NCI-H524 (cell line): ENCODE measurements around the gene AGTR1.
"Not testable (repeated sequence)": the region's sequence is repeated elsewhere in the genome, so short reads cannot be mapped to it uniquely, and the experiment has no call there.

Experiments
- DNase-seq, 2 experiments: peaks; one replicate each; lab custom pipeline; 2025; lab: John Stamatoyannopoulos, UW

Gene AGTR1

DNA sequence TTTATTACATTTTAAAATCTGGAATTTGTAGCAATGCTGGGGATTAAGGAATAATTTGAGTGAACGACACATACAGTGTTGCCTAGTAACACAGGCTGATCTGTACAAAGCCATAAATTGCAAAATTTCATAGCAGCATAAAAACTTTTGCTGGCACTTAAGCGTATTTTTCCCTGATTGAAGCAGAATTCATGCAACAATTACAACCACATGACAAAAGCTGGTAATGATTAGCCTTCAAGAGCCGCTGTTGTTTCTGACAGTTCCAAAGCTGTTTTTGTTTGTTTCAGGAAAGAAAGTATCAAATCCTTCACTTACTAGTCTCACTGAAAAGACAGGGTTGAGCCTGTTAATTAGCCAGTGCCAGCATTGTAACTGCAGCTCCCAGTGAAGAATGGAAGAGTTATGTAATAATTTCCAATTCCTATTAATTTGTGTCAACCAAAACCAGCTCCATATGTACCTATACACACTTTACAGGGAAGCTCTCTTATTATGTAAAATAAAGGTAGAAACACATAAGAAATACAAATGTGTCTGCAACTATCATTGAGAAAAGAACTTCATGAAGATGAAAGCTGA, 60.7 kb downstream of the AGTR1 start:
- DNase-seq, result no peak

DNA sequence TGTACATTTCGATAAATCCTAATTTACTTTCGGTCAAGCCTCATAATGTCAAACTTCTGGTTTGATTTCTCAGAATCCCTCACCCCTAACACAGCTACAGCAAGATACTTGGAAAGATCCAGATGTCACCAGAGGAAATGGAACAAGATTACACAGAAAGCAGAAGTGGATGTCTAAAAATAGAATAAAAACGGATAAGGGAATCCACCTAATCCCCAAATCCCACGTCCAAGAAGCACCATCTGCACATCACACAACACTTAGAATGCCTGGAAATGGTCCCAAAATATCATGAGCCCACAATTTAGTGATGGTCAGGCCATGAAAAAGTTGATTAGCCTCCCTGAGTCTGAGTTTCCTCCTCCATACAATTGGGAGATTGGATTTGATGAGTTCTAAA, 61.7 kb downstream of the AGTR1 start:
- peak; percentile 84 to 91 for DNase-seq

DNA sequence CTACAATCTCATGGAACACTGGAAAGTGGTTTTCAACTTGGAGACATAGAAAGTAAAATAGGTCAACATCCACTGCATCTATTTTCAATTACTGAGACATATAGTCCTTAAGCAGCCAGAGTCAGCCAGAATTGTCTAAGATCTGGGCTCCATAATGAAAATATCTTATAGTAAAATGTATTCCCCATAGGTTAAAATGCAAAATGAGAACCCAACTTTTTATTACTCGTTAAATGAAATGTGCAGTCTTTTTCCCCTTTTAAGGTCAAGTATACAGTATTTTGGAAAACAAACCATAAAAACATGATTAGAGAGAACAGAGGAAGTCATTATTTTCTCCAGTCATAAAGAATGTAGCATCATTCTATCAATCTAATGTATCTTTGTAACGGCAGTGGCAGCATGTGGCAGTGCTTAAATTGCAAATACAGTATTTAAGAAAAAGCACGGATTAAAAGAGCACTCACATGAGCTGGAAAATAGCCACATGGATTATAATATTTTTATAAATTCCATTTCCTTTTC, 65.5 kb downstream of the AGTR1 start:
- no peak for DNase-seq

DNA sequence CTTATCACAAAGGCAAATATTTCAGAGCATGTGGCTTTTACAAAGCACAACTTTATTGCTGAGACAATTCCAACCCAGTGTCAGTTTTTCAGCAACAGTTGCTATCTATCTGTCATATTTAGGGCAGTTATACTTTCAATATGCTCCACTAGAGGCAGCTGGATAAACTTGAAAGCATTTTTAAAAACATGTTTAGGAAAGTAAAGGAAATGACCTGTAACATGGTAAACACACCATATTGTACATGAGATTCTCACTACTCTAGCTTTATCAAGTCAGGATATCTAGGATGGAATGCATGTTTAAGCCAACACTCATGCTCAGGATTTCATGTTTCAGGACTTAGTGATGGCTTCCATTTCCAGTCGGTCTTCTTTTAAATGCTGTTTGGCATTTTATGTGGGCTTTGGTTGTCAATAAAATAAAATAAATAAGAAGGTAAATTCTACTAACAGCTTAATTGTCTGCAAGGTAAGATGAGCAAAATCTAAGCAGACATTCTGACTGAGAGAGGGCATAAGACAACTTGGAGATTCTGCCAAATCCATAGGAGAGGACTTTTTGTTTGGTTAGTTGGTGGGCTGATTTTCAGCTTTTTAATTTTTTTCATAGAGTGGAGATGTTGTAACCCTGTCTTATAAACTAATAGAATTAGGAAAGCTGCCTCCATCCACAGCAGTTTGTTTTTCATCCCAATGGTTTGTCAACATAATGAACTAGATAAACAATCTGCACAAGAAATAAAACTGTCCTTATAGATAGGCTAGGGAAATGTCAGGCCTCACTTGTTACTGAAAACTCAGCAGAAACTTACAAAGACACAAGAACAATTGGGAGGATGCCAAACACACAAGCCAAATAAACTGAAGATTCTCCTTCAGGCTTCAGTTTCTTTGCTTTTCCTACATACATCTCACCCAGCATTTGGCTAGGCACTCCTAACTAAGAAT, 66.6 kb downstream of the AGTR1 start:
- DNase-seq, result no peak

DNA sequence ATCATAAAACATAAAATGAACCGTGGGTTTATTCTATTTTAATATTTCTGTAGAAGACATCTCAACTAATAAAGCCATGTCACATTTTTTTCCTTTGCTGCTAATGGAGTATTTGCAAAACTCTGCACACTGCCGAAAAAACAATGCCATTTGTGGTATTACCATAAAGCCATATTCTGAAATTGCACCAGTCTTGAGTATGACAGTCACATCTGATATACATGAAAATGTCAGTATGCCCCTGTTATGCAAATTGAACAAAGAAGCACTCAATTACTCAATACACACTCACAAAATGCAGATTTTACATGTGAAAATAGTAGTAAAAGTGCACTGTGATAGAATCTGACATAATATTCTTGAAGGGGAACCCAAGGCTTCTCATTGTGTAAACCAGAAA, 74.7 kb downstream of the AGTR1 start:
- no peak for DNase-seq

DNA sequence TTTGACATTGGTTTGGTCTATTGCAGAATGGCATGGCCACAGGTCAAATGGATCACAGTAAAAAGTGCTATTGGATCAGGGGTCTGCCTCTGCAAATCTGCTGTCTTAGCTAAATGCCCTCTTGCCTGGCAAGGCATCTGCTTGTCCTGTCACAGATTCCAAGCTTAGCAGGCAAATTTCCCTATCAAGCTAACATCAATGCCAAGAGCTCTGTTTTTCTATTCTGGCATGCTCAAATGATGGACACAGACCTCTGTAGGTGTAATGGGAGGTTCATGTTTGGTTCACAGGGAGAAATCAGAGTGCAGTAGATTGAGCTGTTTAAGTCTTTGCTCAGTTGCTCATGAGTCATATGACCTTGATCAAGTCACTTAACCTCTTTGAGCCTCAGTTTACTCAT, 75.1 kb downstream of the AGTR1 start:
- no peak for DNase-seq

DNA sequence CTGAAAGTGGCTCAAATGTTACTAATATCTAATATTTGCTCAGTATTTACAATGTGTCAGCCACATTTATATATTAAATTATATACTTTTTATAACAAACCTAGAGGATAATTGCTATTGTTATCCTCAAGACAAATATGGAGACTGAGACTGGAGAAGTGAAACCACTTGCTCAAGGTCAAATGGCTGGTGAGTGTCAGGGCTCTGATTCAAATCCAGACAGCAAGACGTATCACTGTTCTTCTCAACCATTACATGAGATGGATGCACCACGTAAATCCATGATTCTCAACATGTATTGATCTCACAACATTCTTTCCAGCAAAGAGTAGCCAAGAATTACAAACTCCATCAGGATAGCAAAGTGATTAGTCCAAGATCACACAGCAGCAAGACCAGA, 76.1 kb downstream of the AGTR1 start:
- no peak for DNase-seq

DNA sequence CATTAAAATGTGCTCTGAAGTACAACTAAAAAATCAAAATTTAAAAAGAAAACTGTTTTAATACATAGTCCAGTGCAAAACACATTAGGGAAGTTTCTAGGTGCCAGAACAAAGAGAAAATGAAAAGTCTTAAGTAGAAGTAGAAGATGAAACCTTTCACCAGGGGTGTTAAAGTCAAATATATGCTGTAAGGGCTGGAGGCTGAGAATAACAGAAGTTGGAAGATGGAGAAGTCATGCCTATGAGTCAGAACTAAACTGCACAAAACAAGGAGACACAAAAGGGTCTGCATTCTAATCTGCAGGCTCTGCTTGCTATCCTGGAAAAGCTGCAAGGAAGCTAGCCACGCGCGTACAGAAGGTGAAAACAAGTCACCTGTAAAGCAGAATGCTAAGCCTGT, 81.2 kb downstream of the AGTR1 start:
- no peak for DNase-seq

DNA sequence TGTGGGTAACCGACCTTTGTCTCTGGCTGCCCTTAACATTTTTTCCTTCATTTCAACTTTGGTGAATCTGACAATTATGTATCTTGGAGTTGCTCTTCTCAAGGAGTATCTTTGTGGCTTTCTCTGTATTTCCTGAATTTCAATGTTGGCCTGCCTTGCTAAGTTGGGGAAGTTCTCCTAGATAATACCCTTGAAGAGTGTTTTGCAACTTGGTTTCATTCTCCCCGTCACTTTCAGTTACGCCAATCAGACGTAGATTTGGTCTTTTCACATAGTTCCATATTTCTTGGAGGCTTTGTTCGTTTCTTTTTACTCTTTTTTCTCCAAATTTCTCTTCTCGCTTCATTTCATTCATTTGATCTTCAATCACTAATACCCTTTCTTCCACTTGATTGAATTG, 87.3 kb downstream of the AGTR1 start:
- not testable (repeated sequence) for DNase-seq

DNA sequence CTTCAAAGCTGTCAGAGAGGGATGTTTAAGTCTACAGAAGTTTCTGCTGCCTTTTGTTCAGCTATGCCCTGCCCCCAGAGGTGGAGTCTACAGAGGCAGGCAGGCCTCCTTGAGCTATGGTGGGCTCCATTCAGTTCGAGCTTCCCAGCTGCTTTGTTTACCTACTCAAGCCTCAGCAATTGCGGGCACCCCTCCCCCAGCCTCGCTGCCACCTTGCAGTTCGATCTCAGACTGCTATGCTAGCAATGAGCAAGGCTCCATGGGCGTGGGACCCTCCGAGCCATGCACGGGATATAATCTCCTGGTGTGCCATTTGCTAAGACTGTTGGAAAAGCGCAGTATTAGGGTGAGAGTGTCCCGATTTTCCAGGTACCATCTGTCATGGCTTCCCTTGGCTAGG, 88.5 kb downstream of the AGTR1 start:
- not testable (repeated sequence) for DNase-seq

DNA sequence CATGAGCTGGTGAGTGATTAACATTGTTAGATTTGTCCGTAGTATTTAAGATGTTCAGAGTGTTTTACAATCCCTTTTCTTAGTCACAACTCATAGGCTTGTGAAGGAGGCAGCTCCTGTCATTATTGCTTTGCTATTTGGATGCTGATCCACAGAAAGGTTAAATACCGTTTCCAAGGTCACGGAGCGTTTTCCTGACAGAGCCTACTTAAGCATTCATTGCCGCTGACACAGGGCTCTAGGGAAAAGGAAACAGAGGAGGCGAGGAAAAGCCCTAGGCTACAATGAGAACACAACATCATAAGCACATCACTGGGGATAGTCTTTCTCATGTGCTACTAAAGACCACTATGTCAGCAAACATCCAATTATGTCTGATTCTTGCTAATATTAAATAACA, 91.4 kb downstream of the AGTR1 start:
- no peak for DNase-seq

DNA sequence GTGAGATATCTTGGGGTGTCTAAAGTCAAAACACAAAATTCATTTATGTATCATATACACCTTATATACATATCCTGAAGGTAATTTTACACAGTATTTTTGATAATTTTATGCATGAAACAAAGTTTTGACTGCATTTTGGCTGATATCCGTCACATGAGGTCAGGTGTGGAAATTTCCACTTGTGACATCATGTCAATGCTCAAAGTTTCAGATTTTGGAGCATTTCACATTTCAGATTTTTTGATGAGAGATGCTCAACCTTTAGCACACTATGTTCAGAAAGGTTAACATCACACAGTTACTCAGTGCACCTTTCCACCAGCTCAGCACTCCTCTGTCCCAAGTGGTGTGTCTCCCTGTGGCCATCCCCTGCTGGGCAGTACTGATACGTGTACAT, 92.2 kb downstream of the AGTR1 start:
- no peak for DNase-seq

DNA sequence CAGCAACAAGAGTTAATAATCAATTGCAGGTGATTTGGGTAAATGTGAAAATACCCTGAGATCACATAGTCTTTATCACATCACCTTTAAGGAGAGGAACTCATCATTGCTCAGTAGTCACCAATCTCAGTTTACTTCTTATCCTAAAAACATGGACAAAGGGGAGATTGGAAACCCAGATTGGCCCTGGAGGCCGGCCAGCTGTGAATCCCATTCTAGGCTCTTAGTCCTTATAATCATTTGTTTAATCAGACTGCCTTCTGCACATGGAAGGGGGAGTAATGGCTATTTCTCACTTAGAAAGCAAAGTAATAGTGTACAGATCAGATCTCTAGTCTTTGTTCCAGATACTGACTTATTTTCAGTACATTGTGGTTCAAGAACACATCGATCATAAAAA, 92.7 kb downstream of the AGTR1 start:
- DNase-seq, result no peak

DNA sequence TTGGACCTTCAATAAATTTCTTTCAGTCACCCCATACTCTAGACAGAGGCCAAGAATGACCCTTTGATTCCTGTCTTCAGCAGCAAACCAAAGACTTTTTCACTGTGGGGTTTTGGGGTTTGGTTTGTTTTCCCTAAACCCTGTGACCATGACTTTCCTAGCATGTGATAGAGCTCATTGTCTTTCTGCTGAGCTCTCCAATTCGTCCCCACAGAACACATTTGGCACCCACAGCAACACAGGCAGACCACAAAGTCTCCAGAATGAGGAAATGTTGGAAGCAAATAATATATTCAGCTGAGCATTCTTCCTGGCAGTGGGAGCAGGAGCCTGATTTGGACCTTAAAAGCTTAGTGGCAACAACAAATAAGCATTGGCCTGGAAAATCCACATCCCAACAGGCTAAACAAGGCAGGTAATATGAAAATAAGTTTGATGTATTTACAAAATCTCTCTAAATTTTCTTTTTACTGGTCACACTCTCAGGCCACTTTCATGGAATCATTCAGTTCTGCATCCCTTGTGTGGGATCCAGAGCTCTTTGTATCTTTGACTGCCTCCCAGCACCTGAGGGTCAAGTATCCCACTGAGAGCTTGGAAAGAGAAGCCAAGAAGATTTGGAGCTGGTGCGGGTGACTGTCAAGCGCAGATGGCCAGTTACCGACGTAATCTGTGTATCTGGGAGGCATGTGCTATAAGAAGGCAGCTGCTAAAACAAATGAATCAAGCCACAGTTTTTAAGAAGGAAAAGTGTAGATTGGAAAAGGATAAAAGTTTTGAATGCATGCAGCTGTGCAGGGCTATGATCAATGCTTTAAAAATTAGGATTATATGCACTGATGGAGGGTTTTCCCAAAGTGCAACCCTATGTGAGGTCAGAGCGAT, 93.4 kb downstream of the AGTR1 start:
- DNase-seq, result peak; percentile 57 to 73

DNA sequence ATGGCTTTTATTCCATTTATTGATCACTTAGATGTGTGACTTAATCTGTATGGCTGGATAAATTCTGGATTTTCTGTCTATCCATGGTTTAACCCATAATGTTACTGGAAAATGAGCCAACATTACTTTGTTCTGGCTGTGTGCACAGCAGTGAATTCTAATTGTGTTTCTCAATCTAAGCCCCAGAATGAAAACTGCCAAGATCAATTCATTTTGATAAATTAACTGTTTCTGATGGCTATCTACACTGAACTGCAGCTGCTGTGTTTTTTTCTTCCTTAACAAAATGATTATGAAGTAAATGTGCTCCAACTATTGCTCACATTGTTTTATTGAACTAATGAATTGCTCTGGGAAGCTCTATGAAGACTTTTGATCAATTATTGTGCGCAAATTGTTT, 94.2 kb downstream of the AGTR1 start:
- no peak for DNase-seq

DNA sequence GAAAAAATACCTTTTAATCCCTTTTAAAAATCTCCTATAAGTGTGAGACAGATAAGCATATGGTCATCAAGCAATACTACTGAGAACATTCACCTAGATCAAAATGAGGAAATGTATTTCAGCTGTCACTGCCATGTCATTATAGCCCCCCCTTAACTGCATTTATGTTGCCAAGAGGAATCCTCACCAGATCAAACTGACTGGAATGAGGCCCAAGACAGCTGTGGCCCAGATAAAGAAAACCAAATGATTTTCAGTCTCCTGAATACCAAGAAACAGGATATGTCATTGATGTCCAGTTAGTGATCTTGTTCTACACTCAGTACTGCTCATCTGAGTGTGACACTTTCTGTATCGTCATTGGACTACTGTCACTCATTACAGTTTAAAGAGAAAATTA, 94.8 kb downstream of the AGTR1 start:
- DNase-seq, result peak in 1 of 2 experiments; percentile 28
